ENCODE measurements around the gene KCNJ11.

The KCNJ11 gene

GRCh38 chr11:17392872-17393271, 4.4 kb upstream of the KCNJ11 start:
- Histone ChIP-seq H3K36me3 (ENCODE audit: control insufficient read depth, insufficient read depth, low read length) (no peaks in the 10 kb centered on the region), H3K27ac (ENCODE audit: insufficient read depth, low read depth, low read length, poor library complexity, severe bottlenecking) (no peak overlapping the region), H3K9me3 (ENCODE audit: control insufficient read depth, low read length) (no peaks in the 10 kb centered on the region), H3K4me3 (ENCODE audit: insufficient read depth, low read depth, low read length) (no peak overlapping the region), H3K27me3 (ENCODE audit: control insufficient read depth, insufficient read depth, low read length, poor library complexity, severe bottlenecking) (peaks cover 9% of the 10 kb centered on the region), H3K4me1 (ENCODE audit: control insufficient read depth, insufficient read depth, low read length) (no peaks in the 10 kb centered on the region)
- 85 to 91% methylated on average over 14 of the region's 14 CpGs for WGBS, 2 experiments

GRCh38 chr11:17391493-17392355, 3.3 kb upstream of the KCNJ11 start:
- Histone ChIP-seq H3K4me1 (ENCODE audit: control insufficient read depth, insufficient read depth, low read length) (no peaks in the 10 kb centered on the region), H3K27ac (ENCODE audit: insufficient read depth, low read depth, low read length, poor library complexity, severe bottlenecking) (no peak overlapping the region), H3K4me3 (ENCODE audit: insufficient read depth, low read depth, low read length) (no peak overlapping the region), H3K9me3 (ENCODE audit: control insufficient read depth, low read length) (no peaks in the 10 kb centered on the region), H3K27me3 (ENCODE audit: control insufficient read depth, insufficient read depth, low read length, poor library complexity, severe bottlenecking) (peaks cover 9% of the 10 kb centered on the region), H3K36me3 (ENCODE audit: control insufficient read depth, insufficient read depth, low read length) (no peaks in the 10 kb centered on the region)
- WGBS, 2 experiments = 89 to 97% methylated on average over 3 of the region's 3 CpGs

- H3K4me1 ChIP-seq (ENCODE audit: control insufficient read depth, insufficient read depth, low read length) = no peaks in the 10 kb centered on the region
- no peak overlapping the region for H3K4me3 ChIP-seq (ENCODE audit: insufficient read depth, low read depth, low read length)
- WGBS, 2 experiments = 75 to 81% methylated on average over 10 of the region's 10 CpGs
- H3K27me3 ChIP-seq (ENCODE audit: control insufficient read depth, insufficient read depth, low read length, poor library complexity, severe bottlenecking) = peaks cover 9% of the 10 kb centered on the region
- H3K9me3 ChIP-seq (ENCODE audit: control insufficient read depth, low read length) = no peaks in the 10 kb centered on the region
- H3K36me3 ChIP-seq (ENCODE audit: control insufficient read depth, insufficient read depth, low read length) = no peaks in the 10 kb centered on the region
- no peak overlapping the region for H3K27ac ChIP-seq (ENCODE audit: insufficient read depth, low read depth, low read length, poor library complexity, severe bottlenecking)
These were observed 1.6 kb upstream of the KCNJ11 start for GRCh38 chr11:17389957-17390649.

GRCh38 chr11:17389211-17389956, 925 bp upstream of the KCNJ11 start:
- Histone ChIP-seq H3K27me3 (ENCODE audit: control insufficient read depth, insufficient read depth, low read length, poor library complexity, severe bottlenecking) (peaks cover 9% of the 10 kb centered on the region), H3K4me1 (ENCODE audit: control insufficient read depth, insufficient read depth, low read length) (no peaks in the 10 kb centered on the region), H3K9me3 (ENCODE audit: control insufficient read depth, low read length) (no peaks in the 10 kb centered on the region), H3K4me3 (ENCODE audit: insufficient read depth, low read depth, low read length) (peak overlapping the region; percentile 50), H3K27ac (ENCODE audit: insufficient read depth, low read depth, low read length, poor library complexity, severe bottlenecking) (no peak overlapping the region), H3K36me3 (ENCODE audit: control insufficient read depth, insufficient read depth, low read length) (no peaks in the 10 kb centered on the region)
- WGBS, 2 experiments = 3 to 4% methylated on average over 51 to 55 of the region's 55 CpGs

- WGBS, 2 experiments = 95% methylated on average over 20 of the region's 20 CpGs
- no peaks in the 10 kb centered on the region for H3K36me3 ChIP-seq (ENCODE audit: control insufficient read depth, insufficient read depth, low read length)
- no peaks in the 10 kb centered on the region for H3K4me1 ChIP-seq (ENCODE audit: control insufficient read depth, insufficient read depth, low read length)
- H3K27me3 ChIP-seq (ENCODE audit: control insufficient read depth, insufficient read depth, low read length, poor library complexity, severe bottlenecking) = peaks cover 9% of the 10 kb centered on the region
- no peak overlapping the region for H3K27ac ChIP-seq (ENCODE audit: insufficient read depth, low read depth, low read length, poor library complexity, severe bottlenecking)
- H3K9me3 ChIP-seq (ENCODE audit: control insufficient read depth, low read length) = no peaks in the 10 kb centered on the region
- H3K4me3 ChIP-seq (ENCODE audit: insufficient read depth, low read depth, low read length) = no peak overlapping the region
These were observed 648 bp downstream of the KCNJ11 start for GRCh38 chr11:17387811-17388210.

- no peaks in the 10 kb centered on the region for H3K4me1 ChIP-seq (ENCODE audit: control insufficient read depth, insufficient read depth, low read length)
- H3K27me3 ChIP-seq (ENCODE audit: control insufficient read depth, insufficient read depth, low read length, poor library complexity, severe bottlenecking) = peaks cover 9% of the 10 kb centered on the region
- no peaks in the 10 kb centered on the region for H3K9me3 ChIP-seq (ENCODE audit: control insufficient read depth, low read length)
- WGBS, 2 experiments = 97% methylated on average over 20 of the region's 20 CpGs
- no peak overlapping the region for H3K27ac ChIP-seq (ENCODE audit: insufficient read depth, low read depth, low read length, poor library complexity, severe bottlenecking)
- no peak overlapping the region for H3K4me3 ChIP-seq (ENCODE audit: insufficient read depth, low read depth, low read length)
- H3K36me3 ChIP-seq (ENCODE audit: control insufficient read depth, insufficient read depth, low read length) = no peaks in the 10 kb centered on the region
These were observed 1.2 kb downstream of the KCNJ11 start for GRCh38 chr11:17387254-17387653.

- Histone ChIP-seq H3K4me1 (ENCODE audit: control insufficient read depth, insufficient read depth, low read length) (no peaks in the 10 kb centered on the region), H3K36me3 (ENCODE audit: control insufficient read depth, insufficient read depth, low read length) (no peaks in the 10 kb centered on the region), H3K9me3 (ENCODE audit: control insufficient read depth, low read length) (no peaks in the 10 kb centered on the region), H3K27me3 (ENCODE audit: control insufficient read depth, insufficient read depth, low read length, poor library complexity, severe bottlenecking) (peaks cover 9% of the 10 kb centered on the region), H3K4me3 (ENCODE audit: insufficient read depth, low read depth, low read length) (no peak overlapping the region), H3K27ac (ENCODE audit: insufficient read depth, low read depth, low read length, poor library complexity, severe bottlenecking) (no peak overlapping the region)
- 80 to 81% methylated on average over 23 of the region's 23 CpGs for WGBS, 2 experiments
These were observed 2.0 kb downstream of the KCNJ11 start for GRCh38 chr11:17386331-17387084.

GRCh38 chr11:17385926-17386325, 2.5 kb downstream of the KCNJ11 start:
- no peaks in the 10 kb centered on the region for H3K9me3 ChIP-seq (ENCODE audit: control insufficient read depth, low read length)
- H3K4me1 ChIP-seq (ENCODE audit: control insufficient read depth, insufficient read depth, low read length) = no peaks in the 10 kb centered on the region
- no peak overlapping the region for H3K4me3 ChIP-seq (ENCODE audit: insufficient read depth, low read depth, low read length)
- WGBS, 2 experiments = 86 to 87% methylated on average over 6 of the region's 6 CpGs
- H3K27ac ChIP-seq (ENCODE audit: insufficient read depth, low read depth, low read length, poor library complexity, severe bottlenecking) = no peak overlapping the region
- H3K27me3 ChIP-seq (ENCODE audit: control insufficient read depth, insufficient read depth, low read length, poor library complexity, severe bottlenecking) = peaks cover 9% of the 10 kb centered on the region
- no peaks in the 10 kb centered on the region for H3K36me3 ChIP-seq (ENCODE audit: control insufficient read depth, insufficient read depth, low read length)

- Histone ChIP-seq H3K27me3 (ENCODE audit: control insufficient read depth, insufficient read depth, low read length, poor library complexity, severe bottlenecking) (peaks cover 9% of the 10 kb centered on the region), H3K4me1 (ENCODE audit: control insufficient read depth, insufficient read depth, low read length) (no peaks in the 10 kb centered on the region), H3K9me3 (ENCODE audit: control insufficient read depth, low read length) (no peaks in the 10 kb centered on the region), H3K4me3 (ENCODE audit: insufficient read depth, low read depth, low read length) (no peak overlapping the region), H3K27ac (ENCODE audit: insufficient read depth, low read depth, low read length, poor library complexity, severe bottlenecking) (no peak overlapping the region), H3K36me3 (ENCODE audit: control insufficient read depth, insufficient read depth, low read length) (no peaks in the 10 kb centered on the region)
- WGBS, 2 experiments = 89 to 93% methylated on average over 5 of the region's 5 CpGs
These were observed 3.0 kb downstream of the KCNJ11 start for GRCh38 chr11:17385492-17385891.
